Subcutaneous adipose tissue (tissue), 4 donors: ENCODE measurements around the gene LHFPL2. TPM values are rescaled to one million over a fixed set of nuclear protein-coding genes. Genes with fewer than 3 reads are reported as not detected.

Experiments
- total RNA-seq, 4 donors: library from RNA; depleted of rRNA; stranded (reverse); fragments of >200 nt; gene quantifications; one replicate each; pipeline ENCODE4 v1.1.0, GENCODE V29; 2016
- TF ChIP-seq, protein P1 (sequence below): fragments of 450-650 bp; IDR thresholded peaks from one replicate; pipeline ENCODE4 v1.5.1; 2016; ENCODE audit warnings: low read depth, mild to moderate bottlenecking, control low read depth, antibody characterized with exemption, moderate library complexity

LHFPL2 gene
- total RNA-seq, 4 donors from 2014 or later, result 18.5 to 104 (median 30.0) TPM

DNA sequence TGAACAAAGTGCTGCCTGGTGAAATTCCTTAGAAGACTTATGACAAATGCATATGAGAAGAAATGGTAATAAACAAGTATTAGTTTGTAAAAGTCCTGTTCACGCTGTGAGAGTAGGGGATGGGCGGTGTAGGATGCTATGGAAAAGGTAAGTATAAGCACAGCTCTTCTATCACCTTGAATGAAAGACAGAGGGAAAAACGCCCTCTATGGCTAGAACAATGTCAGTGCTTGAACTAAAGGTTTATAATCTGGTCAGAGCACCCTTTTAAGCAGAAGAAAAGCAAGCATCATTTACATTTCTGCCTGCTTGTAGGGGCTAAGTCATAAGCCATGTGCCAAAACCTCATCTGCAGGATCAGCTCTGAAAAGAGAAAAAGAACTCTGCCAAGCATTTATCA lies 115.2 kb downstream of the LHFPL2 start:
- TF ChIP-seq, protein P1, sequence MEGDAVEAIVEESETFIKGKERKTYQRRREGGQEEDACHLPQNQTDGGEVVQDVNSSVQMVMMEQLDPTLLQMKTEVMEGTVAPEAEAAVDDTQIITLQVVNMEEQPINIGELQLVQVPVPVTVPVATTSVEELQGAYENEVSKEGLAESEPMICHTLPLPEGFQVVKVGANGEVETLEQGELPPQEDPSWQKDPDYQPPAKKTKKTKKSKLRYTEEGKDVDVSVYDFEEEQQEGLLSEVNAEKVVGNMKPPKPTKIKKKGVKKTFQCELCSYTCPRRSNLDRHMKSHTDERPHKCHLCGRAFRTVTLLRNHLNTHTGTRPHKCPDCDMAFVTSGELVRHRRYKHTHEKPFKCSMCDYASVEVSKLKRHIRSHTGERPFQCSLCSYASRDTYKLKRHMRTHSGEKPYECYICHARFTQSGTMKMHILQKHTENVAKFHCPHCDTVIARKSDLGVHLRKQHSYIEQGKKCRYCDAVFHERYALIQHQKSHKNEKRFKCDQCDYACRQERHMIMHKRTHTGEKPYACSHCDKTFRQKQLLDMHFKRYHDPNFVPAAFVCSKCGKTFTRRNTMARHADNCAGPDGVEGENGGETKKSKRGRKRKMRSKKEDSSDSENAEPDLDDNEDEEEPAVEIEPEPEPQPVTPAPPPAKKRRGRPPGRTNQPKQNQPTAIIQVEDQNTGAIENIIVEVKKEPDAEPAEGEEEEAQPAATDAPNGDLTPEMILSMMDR, result no peak

GRCh38 chr5:78530342-78531096 lies 118.1 kb downstream of the LHFPL2 start:
- TF ChIP-seq, protein P1, result no peak

- TF ChIP-seq, protein P1, result no peak
Measured at GRCh38 chr5:78527925-78528324, 120.6 kb downstream of the LHFPL2 start.

GRCh38 chr5:78527054-78527859 lies 121.3 kb downstream of the LHFPL2 start:
- TF ChIP-seq, protein P1, result no peak

- TF ChIP-seq, protein P1, result no peak
Measured at GRCh38 chr5:78526049-78526525, 122.5 kb downstream of the LHFPL2 start.

DNA sequence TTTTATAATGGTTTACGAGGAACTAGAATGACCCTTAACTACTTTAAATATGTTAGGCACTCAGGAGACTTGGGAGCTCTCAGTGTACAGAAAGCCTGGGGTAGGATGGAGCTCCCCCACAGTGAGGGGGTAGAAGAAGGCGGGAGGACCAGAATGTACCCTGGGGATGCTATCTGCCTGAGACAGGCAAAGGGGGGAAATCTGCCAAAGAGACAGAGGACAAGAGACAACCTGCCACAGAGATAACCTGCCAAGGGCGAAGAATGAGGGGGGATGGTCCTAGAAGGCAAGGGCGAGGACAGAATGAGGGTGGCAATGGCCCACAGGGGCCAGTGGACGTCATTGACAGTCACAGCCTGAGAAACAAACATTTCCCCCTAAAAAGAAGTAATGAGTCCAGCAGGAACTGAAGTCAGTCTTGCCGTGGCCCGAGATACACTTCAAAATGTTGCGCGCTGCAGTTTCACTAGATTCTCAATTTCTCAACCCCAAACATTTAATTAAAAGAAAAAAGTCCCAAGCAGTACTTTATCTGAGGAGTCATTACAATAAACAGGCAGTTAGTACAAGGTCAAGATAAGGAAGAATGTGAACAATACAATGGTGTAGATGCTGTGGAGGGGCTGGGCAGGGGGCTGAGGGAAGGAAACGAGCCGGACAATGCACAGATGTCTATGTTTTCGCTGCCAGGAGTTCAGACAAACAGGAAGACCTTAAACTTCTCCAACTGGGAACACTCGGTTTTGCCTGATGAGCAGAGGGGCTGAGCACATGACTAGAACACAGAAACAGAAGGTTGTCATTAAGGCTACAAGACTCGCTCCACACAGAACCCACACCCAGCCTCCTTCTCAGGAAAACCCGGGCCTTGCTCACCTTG lies 125.0 kb downstream of the LHFPL2 start:
- TF ChIP-seq, protein P1, result no peak
